Naive B cell (primary cell): ENCODE measurements around the gene TPP1. TPM values are rescaled to one million over a fixed set of nuclear protein-coding genes. Genes with fewer than 3 reads are reported as not detected.

Experiments used
- ATAC-seq, 2 donors: fragments of 150-1000 bp; cut with Tn5 transposase; 2 replicates each; pipeline ENCODE4 v1.10.0; 2021; ENCODE audit warnings: low read depth in 2 of 2, mild to moderate bottlenecking in 2 of 2, moderate library complexity in 2 of 2
- DNase-seq: peaks from one replicate; pipeline ENCODE4 v3.0.0; 2022
- H3K27ac Mint-ChIP-seq, 6 donors: one replicate each; pipeline ENCODE4 v1.8.0; 2020 to 2022; ENCODE audit warnings: mild to moderate bottlenecking in 6 of 6, mixed read lengths in 6 of 6, moderate library complexity in 5 of 6, inconsistent platforms in 2 of 6
- H3K27me3 Mint-ChIP-seq, 3 donors: one replicate each; pipeline ENCODE4 v1.8.0; 2021 to 2022; ENCODE audit warnings: mixed read lengths in 3 of 3, mild to moderate bottlenecking in 1 of 3
- H3K36me3 Mint-ChIP-seq, 2 donors: one replicate each; pipeline ENCODE4 v1.8.0; 2020 to 2022; ENCODE audit warnings: mixed read lengths in 2 of 2, inconsistent platforms in 1 of 2, mild to moderate bottlenecking in 1 of 2
- H3K4me1 Mint-ChIP-seq, 3 donors: one replicate each; pipeline ENCODE4 v1.8.0; 2020 to 2022; ENCODE audit warnings: mixed read lengths in 3 of 3, inconsistent platforms in 1 of 3, mild to moderate bottlenecking in 1 of 3, moderate library complexity in 1 of 3
- H3K4me3 Mint-ChIP-seq, 8 donors: one replicate each; pipeline ENCODE4 v1.8.0; 2020 to 2022; ENCODE audit warnings: mild to moderate bottlenecking in 8 of 8, mixed read lengths in 8 of 8, moderate library complexity in 8 of 8, inconsistent platforms in 2 of 8
- H3K9me3 Mint-ChIP-seq, 7 donors: one replicate each; pipeline ENCODE4 v1.8.0; 2020 to 2022; ENCODE audit warnings: mixed read lengths in 7 of 7, mild to moderate bottlenecking in 5 of 7, inconsistent platforms in 2 of 7, moderate library complexity in 1 of 7
- polyA plus RNA-seq, 6 donors: library from polyadenylated mRNA; unstranded; fragments of 300-500 nt; fragmentation: Illumina TruSeq; gene quantifications; one replicate each; pipeline ENCODE4 v1.2.3, GENCODE V29; 2021; ENCODE audit warnings: low read depth in 6 of 6

The TPP1 gene
- polyA plus RNA-seq, 6 donors from 2014 or later = 146 to 198 (median 176) TPM

- Mint-ChIP-seq H3K36me3 (no peaks in the 10 kb centered on the region), H3K9me3 (no peaks in the 10 kb centered on the region), H3K27ac (no peak overlapping the region), H3K4me3 (no peak overlapping the region), H3K4me1 (peaks cover 4 to 8% (median 5%) of the 10 kb centered on the region in 3 donors), H3K27me3 (no peaks in the 10 kb centered on the region)
- ATAC-seq = no peak
- no peak for DNase-seq
Observed at GRCh38 chr11:6574816-6575715, 44.2 kb downstream of the TPP1 start.

- Mint-ChIP-seq H3K27ac (no peak overlapping the region), H3K4me1 (peaks cover 4 to 14% (median 12%) of the 10 kb centered on the region in 3 donors), H3K36me3 (no peaks in the 10 kb centered on the region), H3K4me3 (no peak overlapping the region), H3K27me3 (no peaks in the 10 kb centered on the region), H3K9me3 (no peaks in the 10 kb centered on the region)
- ATAC-seq (no peak), DNase-seq (no peak)
Observed at GRCh38 chr11:6572215-6572614, 47.0 kb downstream of the TPP1 start.

DNA sequence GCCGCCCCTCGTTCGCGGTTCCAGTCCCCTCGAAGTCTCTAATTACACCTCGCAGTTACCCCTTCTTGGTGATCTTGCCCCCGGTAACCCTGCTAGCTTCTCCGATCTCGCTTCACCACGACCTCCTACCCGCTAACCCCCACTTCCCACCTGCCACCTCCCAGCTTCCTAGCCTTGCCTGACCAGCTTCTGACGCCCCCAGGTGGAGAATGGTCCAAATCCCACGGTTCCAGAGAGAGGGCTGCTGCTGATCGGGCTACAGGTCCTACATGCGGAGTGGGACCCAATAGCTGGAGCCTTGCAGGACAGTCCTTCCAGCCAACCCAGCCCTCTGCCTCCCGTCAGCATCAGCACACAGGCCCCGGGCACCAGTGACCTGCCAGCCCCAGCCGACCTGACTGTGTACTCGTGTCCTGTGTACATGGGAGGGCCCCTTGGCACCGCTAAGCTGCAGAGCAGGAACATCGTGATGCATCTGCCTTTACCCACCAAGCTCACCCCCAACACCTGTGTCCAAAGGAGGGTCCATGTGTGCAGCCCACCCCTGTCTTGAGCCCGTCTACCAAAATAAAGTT lies 47.7 kb downstream of the TPP1 start:
- no peaks in the 10 kb centered on the region for H3K36me3 Mint-ChIP-seq
- no peaks in the 10 kb centered on the region for H3K9me3 Mint-ChIP-seq
- H3K4me3 Mint-ChIP-seq = peak overlapping the region in 1 of 8 donors; percentile 18
- DNase-seq (no peak), ATAC-seq (no peak)
- no peaks in the 10 kb centered on the region for H3K27me3 Mint-ChIP-seq
- H3K4me1 Mint-ChIP-seq = peaks cover 0 to 13% (median 9%) of the 10 kb centered on the region in 3 donors
- peak overlapping the region in 1 of 6 donors; percentile 76 for H3K27ac Mint-ChIP-seq

GRCh38 chr11:6570691-6571427 lies 48.4 kb downstream of the TPP1 start:
- no peaks in the 10 kb centered on the region for H3K27me3 Mint-ChIP-seq
- H3K9me3 Mint-ChIP-seq = no peaks in the 10 kb centered on the region
- peaks cover 0 to 12% (median 7%) of the 10 kb centered on the region in 3 donors for H3K4me1 Mint-ChIP-seq
- peak overlapping the region in 1 of 6 donors; percentile 76 for H3K27ac Mint-ChIP-seq
- H3K4me3 Mint-ChIP-seq = no peak overlapping the region
- no peak for DNase-seq
- no peak for ATAC-seq
- H3K36me3 Mint-ChIP-seq = no peaks in the 10 kb centered on the region

GRCh38 chr11:6569706-6570105 lies 49.5 kb downstream of the TPP1 start:
- no peaks in the 10 kb centered on the region for H3K27me3 Mint-ChIP-seq
- no peaks in the 10 kb centered on the region for H3K9me3 Mint-ChIP-seq
- peaks cover 0 to 13% (median 7%) of the 10 kb centered on the region in 3 donors for H3K4me1 Mint-ChIP-seq
- no peak for DNase-seq
- no peak for ATAC-seq
- peak overlapping the region in 4 of 6 donors; percentile 58 to 91 (median 75) for H3K27ac Mint-ChIP-seq
- peak overlapping the region in 1 of 8 donors; percentile 16 for H3K4me3 Mint-ChIP-seq
- no peaks in the 10 kb centered on the region for H3K36me3 Mint-ChIP-seq

DNA sequence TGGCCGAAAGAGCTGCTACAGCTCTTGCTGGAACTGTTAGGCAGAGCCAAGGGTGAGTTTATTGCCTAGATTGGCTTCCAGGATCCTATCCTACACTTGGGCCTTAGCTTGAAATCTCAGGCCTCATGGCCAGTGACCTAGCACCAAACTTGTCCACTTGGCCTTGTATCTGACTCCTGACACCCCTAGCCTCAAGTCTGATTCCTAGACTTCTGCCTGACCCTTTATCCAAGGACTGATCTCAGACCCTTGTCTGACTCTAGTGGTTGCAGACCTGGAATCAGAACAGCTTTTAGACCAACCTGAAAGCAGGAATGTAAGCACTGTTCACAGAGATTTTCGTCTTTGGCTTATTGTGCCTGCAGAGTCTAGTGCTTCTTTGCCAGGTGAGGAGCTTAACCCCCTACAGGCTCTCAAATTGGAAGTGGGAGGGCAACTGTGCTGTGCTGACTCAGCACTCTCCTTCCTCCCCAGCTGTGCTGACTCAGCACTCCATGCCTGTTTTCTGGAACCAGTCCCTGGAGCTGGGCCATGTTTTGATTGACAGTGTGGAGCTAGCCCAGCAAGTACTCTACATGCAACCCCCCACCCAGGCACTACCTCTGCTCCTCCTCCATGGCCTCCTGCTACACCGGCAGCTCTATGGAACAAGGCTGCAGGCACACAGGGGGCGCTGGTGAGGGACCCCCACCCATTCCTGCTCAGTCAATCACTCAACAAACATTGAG lies 50.9 kb downstream of the TPP1 start:
- ATAC-seq = no peak
- peak overlapping the region in 1 of 6 donors; percentile 20 for H3K27ac Mint-ChIP-seq
- no peaks in the 10 kb centered on the region for H3K27me3 Mint-ChIP-seq
- DNase-seq = no peak
- H3K4me3 Mint-ChIP-seq = no peak overlapping the region
- no peaks in the 10 kb centered on the region for H3K36me3 Mint-ChIP-seq
- H3K4me1 Mint-ChIP-seq = peaks cover 0 to 13% (median 7%) of the 10 kb centered on the region in 3 donors
- H3K9me3 Mint-ChIP-seq = no peaks in the 10 kb centered on the region

GRCh38 chr11:6567371-6567745 lies 51.9 kb downstream of the TPP1 start:
- DNase-seq (no peak), ATAC-seq (no peak)
- Mint-ChIP-seq H3K9me3 (no peaks in the 10 kb centered on the region), H3K4me1 (peaks cover 0 to 13% (median 7%) of the 10 kb centered on the region in 3 donors), H3K4me3 (no peak overlapping the region), H3K27me3 (no peaks in the 10 kb centered on the region), H3K27ac (no peak overlapping the region), H3K36me3 (peaks cover 3 to 4% of the 10 kb centered on the region in 2 donors)

GRCh38 chr11:6566704-6567370 lies 52.4 kb downstream of the TPP1 start:
- no peak for DNase-seq
- H3K27ac Mint-ChIP-seq = no peak overlapping the region
- no peaks in the 10 kb centered on the region for H3K9me3 Mint-ChIP-seq
- H3K36me3 Mint-ChIP-seq = peaks cover 8 to 10% of the 10 kb centered on the region in 2 donors
- peak overlapping the region in 1 of 8 donors; percentile 39 for H3K4me3 Mint-ChIP-seq
- peaks cover 0 to 15% (median 7%) of the 10 kb centered on the region in 3 donors for H3K4me1 Mint-ChIP-seq
- no peak for ATAC-seq
- H3K27me3 Mint-ChIP-seq = no peaks in the 10 kb centered on the region

DNA sequence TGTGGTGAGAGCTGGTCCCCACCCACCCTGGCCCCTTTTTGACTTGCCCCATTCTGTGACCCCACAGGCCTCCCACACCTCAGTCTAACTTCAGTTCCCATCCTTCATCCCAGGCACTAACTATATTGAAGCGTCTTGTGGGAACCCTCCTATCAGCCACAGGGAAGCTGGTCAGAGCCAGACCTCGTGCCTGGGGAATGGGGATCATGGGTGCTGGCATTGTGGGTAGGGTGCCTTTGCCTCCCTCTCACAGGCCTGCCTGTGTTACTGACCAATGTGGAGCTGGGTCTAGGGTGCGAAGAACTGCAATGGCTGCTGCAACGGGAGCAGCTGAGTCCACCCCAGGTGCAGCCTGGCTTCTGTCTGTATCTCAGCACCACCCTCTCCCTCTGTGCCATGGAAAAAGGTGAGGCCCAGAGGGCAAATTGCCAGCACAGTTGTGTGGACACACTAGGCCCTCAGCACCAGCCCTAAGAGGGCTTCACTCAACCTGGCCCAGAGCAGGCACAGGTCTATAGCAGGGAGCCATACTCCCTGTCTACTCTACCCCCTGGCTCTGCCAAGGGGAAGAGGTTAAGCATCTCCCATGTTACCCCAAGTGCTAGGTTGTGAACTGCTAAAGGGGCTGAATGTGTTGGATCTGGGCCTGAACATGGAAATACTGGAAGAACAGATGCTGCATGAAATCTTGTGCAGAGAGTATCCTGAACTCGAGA lies 53.1 kb downstream of the TPP1 start:
- Mint-ChIP-seq H3K27ac (no peak overlapping the region), H3K9me3 (no peaks in the 10 kb centered on the region)

DNA sequence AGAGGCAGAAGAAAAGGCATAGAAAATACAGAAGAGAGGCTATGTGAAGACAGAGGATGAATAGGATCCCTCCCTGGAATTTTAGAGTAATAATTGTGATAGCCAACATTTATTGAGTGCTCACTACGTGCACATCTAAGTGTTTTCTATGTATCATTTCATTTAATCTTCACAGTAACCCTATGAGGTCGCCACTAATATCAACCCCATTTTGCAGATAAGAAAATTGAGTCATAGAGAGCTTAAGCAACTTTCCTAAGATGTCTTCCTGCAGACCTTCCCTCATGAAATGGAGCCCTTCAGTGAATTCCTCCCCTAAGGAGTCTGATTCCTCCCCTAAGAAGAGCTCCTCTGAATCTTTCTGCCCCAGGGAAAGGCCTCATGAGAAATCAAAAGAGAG lies 53.9 kb downstream of the TPP1 start:
- DNase-seq = no peak
- Mint-ChIP-seq H3K9me3 (no peaks in the 10 kb centered on the region), H3K36me3 (peaks cover 12 to 15% of the 10 kb centered on the region in 2 donors), H3K27ac (peak overlapping the region in 4 of 6 donors; percentile 6 to 62 (median 32)), H3K27me3 (no peaks in the 10 kb centered on the region), H3K4me1 (peaks cover 0 to 18% (median 7%) of the 10 kb centered on the region in 3 donors), H3K4me3 (no peak overlapping the region)
- no peak for ATAC-seq

More for the DNA sequence above, 53.1 kb downstream of the TPP1 start:
- DNase-seq = no peak
- peaks cover 0 to 18% (median 7%) of the 10 kb centered on the region in 3 donors for H3K4me1 Mint-ChIP-seq
- H3K4me3 Mint-ChIP-seq = peak overlapping the region in 1 of 8 donors; percentile 39
- no peaks in the 10 kb centered on the region for H3K27me3 Mint-ChIP-seq
- no peak for ATAC-seq
- peaks cover 12 to 15% of the 10 kb centered on the region in 2 donors for H3K36me3 Mint-ChIP-seq

DNA sequence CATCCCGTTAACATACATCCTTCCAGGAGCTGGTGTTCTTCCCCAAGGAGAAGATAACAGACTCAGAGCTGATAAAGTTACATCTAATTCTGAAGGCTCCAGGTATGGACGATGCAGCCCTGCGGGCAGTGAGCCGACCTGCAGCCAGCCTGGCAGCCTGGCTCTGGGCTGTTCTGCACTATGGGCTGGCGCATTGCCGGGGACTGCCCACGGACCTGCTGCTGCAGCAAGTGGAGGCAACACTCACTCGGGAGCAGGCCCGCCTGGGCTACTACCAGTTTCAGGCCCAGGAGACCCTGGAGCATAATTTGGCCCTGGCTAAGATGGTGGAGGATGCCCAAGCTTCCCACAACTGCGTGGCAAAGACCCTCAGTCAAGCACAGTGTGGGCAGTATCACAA lies 55.6 kb downstream of the TPP1 start:
- H3K27ac Mint-ChIP-seq = peak overlapping the region in 1 of 6 donors; percentile 33
- no peak for DNase-seq
- H3K4me1 Mint-ChIP-seq = peaks cover 0 to 15% (median 3%) of the 10 kb centered on the region in 3 donors
- H3K9me3 Mint-ChIP-seq = no peaks in the 10 kb centered on the region
- ATAC-seq = no peak
- peaks cover 12 to 15% of the 10 kb centered on the region in 2 donors for H3K36me3 Mint-ChIP-seq
- H3K27me3 Mint-ChIP-seq = no peaks in the 10 kb centered on the region
- H3K4me3 Mint-ChIP-seq = no peak overlapping the region

- H3K27ac Mint-ChIP-seq = no peak overlapping the region
- H3K4me1 Mint-ChIP-seq = peaks cover 0 to 12% (median 0%) of the 10 kb centered on the region in 3 donors
- no peaks in the 10 kb centered on the region for H3K9me3 Mint-ChIP-seq
- ATAC-seq (no peak), DNase-seq (no peak)
- H3K36me3 Mint-ChIP-seq = peaks cover 12 to 15% of the 10 kb centered on the region in 2 donors
- no peak overlapping the region for H3K4me3 Mint-ChIP-seq
- H3K27me3 Mint-ChIP-seq = no peaks in the 10 kb centered on the region
Observed at GRCh38 chr11:6563121-6563619, 56.1 kb downstream of the TPP1 start.
